Endothelial cell of umbilical vein (primary cell): ENCODE results near the gene ADAMTSL5. TPM values are rescaled to one million over a fixed set of nuclear protein-coding genes. Genes with fewer than 3 reads are reported as not detected.

ENCODE experiments used
- BruUV-seq: library from RNA; stranded (reverse); fragments of 400-500 nt; replicated peaks from 2 replicates; lab custom pipeline; 2021; lab: Mats Ljungman, UMichigan
- CTCF ChIA-PET: fragments of 300-600, 350-600 bp; sonication (Branson Sonifier 250); formaldehyde crosslinking; loops from one replicate; lab custom pipeline; 2021; ENCODE audit warnings: antibody characterized with exemption, inconsistent platforms; lab: Charles Lee
- POLR2A ChIA-PET: fragments of 300-600, 350-600 bp; sonication (Branson Sonifier 250); formaldehyde crosslinking; loops from one replicate; lab custom pipeline; 2021; ENCODE audit warnings: antibody characterized with exemption, inconsistent platforms; lab: Charles Lee
- DNase-seq: peaks from one replicate; pipeline ENCODE4 v3.0.0-alpha.2; 2011; ENCODE audit warnings: low read depth, low spot score
- FAIRE-seq: peaks from 2 replicates; lab custom pipeline; 2011; peaks lifted over from hg19 to GRCh38; lab: Jason Lieb, UNC
- H2AFZ ChIP-seq: 2 replicates; pipeline ENCODE4 v1.6.0; 2012; ENCODE audit warnings: low read depth, low read length, control low read depth, inconsistent platforms
- H3K27ac ChIP-seq: 2 replicates; pipeline ENCODE4 v1.5.1; 2011; ENCODE audit warnings: low read depth, mild to moderate bottlenecking, control low read depth, low read length, moderate library complexity; ENCODE audit not compliant: insufficient read depth
- H3K27me3 ChIP-seq, 2 experiments: 2 replicates each; pipeline versions ENCODE4 v1.6.0 to v1.6.1; 2011; ENCODE audit warnings: low read length in 2 of 2, mixed read lengths in 1 of 2; ENCODE audit not compliant: control insufficient read depth in 2 of 2, insufficient read depth in 2 of 2
- H3K36me3 ChIP-seq, 2 experiments: 2 replicates in 1 of 2; 3 replicates in 1 of 2; pipeline ENCODE4 v1.5.1; 2011; ENCODE audit warnings: low read length in 2 of 2, mild to moderate bottlenecking in 1 of 2, moderate library complexity in 1 of 2; ENCODE audit not compliant: control insufficient read depth in 2 of 2, insufficient read depth in 2 of 2; ENCODE audit errors: extremely low read depth in 1 of 2
- H3K4me1 ChIP-seq: 3 replicates; pipeline ENCODE4 v1.5.1; 2011; ENCODE audit warnings: mild to moderate bottlenecking, low read length; ENCODE audit not compliant: control insufficient read depth, insufficient read depth; ENCODE audit errors: extremely low read depth
- H3K4me2 ChIP-seq: 2 replicates; pipeline ENCODE4 v1.6.1; 2011; ENCODE audit warnings: low read length, control low read depth, mixed read lengths; ENCODE audit not compliant: insufficient read depth
- H3K4me3 ChIP-seq, 3 experiments: fragments of 200-600 bp in 1 of 3; sonication (generic), shearing (Covaris generic) in 1 of 3; replicated peaks in 1 of 3; 2 replicates each; pipeline ENCODE4 v1.5.1; 2011 to 2016; ENCODE audit warnings: control low read depth in 3 of 3, low read length in 3 of 3, mild to moderate bottlenecking in 2 of 3, inconsistent platforms in 1 of 3, low read depth in 1 of 3, moderate library complexity in 1 of 3; ENCODE audit not compliant: insufficient read depth in 1 of 3
- H3K79me2 ChIP-seq: 2 replicates; pipeline ENCODE4 v1.6.0; 2012; ENCODE audit warnings: low read length, inconsistent platforms; ENCODE audit not compliant: control insufficient read depth, insufficient read depth
- H3K9ac ChIP-seq: replicated peaks from 2 replicates; pipeline ENCODE3; 2011; ENCODE audit warnings: low read length, control low read depth; ENCODE audit not compliant: insufficient read depth; ENCODE audit errors: extremely low read depth
- H3K9me1 ChIP-seq: replicated peaks from 3 replicates; pipeline ENCODE4 v1.6.0; 2011; ENCODE audit warnings: mild to moderate bottlenecking, low read length; ENCODE audit not compliant: control insufficient read depth, insufficient read depth; ENCODE audit errors: extremely low read depth
- H3K9me3 ChIP-seq: replicated peaks from 2 replicates; pipeline ENCODE4 v1.5.1; 2012; ENCODE audit warnings: low read length, inconsistent platforms; ENCODE audit not compliant: control insufficient read depth, insufficient read depth
- H4K20me1 ChIP-seq: replicated peaks from 2 replicates; pipeline ENCODE3; 2011; ENCODE audit warnings: mild to moderate bottlenecking, low read length; ENCODE audit not compliant: control insufficient read depth, insufficient read depth; ENCODE audit errors: extremely low read depth
- CTCF ChIP-seq, 2 donors: IDR thresholded peaks; 1 replicate in 1 of 2; 2 replicates in 1 of 2; pipeline ENCODE4 v1.5.1; 2011; ENCODE audit warnings: low read length in 2 of 2, mild to moderate bottlenecking in 2 of 2, moderate library complexity in 2 of 2, control low read depth in 1 of 2, inconsistent platforms in 1 of 2, low read depth in 1 of 2; ENCODE audit not compliant: insufficient read depth in 1 of 2; ENCODE audit errors: extremely low read depth in 1 of 2
- EZH2 ChIP-seq: IDR thresholded peaks from 2 replicates; pipeline ENCODE4 v1.6.1; 2012; ENCODE audit warnings: borderline replicate concordance, low read depth, mild to moderate bottlenecking, moderate library complexity, low read length, inconsistent platforms; ENCODE audit not compliant: severe bottlenecking
- FOS ChIP-seq: IDR thresholded peaks from 2 replicates; pipeline ENCODE4 v1.6.1; 2011; ENCODE audit warnings: mild to moderate bottlenecking, low read length, moderate library complexity, borderline replicate concordance; ENCODE audit not compliant: insufficient read depth
- GATA2 ChIP-seq: IDR thresholded peaks from 2 replicates; pipeline ENCODE4 v1.7.0; 2011; ENCODE audit warnings: low read depth, mild to moderate bottlenecking, moderate library complexity, mixed read lengths, low read length; ENCODE audit not compliant: insufficient read length, insufficient read depth
- JUN ChIP-seq: IDR thresholded peaks from 2 replicates; pipeline ENCODE4 v1.6.1; 2011; ENCODE audit warnings: borderline replicate concordance, low read depth; ENCODE audit not compliant: insufficient read length, insufficient read depth
- MAX ChIP-seq: IDR thresholded peaks from 2 replicates; pipeline ENCODE4 v1.6.1; 2011; ENCODE audit not compliant: insufficient read depth, insufficient read length
- MYC ChIP-seq: IDR thresholded peaks from one replicate; pipeline ENCODE4 v1.6.1; 2011; ENCODE audit warnings: mild to moderate bottlenecking, low read depth, low read length
- POLR2A ChIP-seq: IDR thresholded peaks from 2 replicates; pipeline ENCODE4 v1.6.1; 2012; ENCODE audit warnings: low read depth, mild to moderate bottlenecking, control low read depth, low read length
- POLR2AphosphoS5 ChIP-seq: IDR thresholded peaks from 2 replicates; pipeline ENCODE4 v1.6.1; 2012; ENCODE audit warnings: low read depth, mild to moderate bottlenecking, control low read depth, low read length, moderate library complexity; ENCODE audit not compliant: insufficient read depth
- dilution Hi-C: fragments of 300-500 bp; cut with MboI; formaldehyde crosslinking; loops from one replicate; pipeline ENCODE4 v1.15.0; 2019; ENCODE audit warnings: low sequenced_read_pairs; ENCODE audit not compliant: extremely low pct_ligation_motif_present
- intact Hi-C: fragments of 100-400 bp; cut with micrococcal nuclease; formaldehyde crosslinking; loops from one replicate; pipeline ENCODE4 v1.10.0; 2022
- polyA plus RNA-seq, 4 experiments: library from polyadenylated mRNA; depleted of rRNA in 3 of 4; stranded (reverse) in 3 of 4; unstranded in 1 of 4; fragments of >200 nt; gene quantifications; 2 replicates each; pipeline versions ENCODE4 v1.2.1 to v1.2.3, GENCODE V29; 2011 to 2012; ENCODE audit warnings: missing spikeins in 1 of 4
- total RNA-seq: library from RNA; stranded (reverse); gene quantifications from 2 replicates; pipeline ENCODE4 v1.2.3, GENCODE V29; 2021

ADAMTSL5 gene
- total and polyA plus RNA-seq, 2 donors (not counting 3 experiments of a cell fraction or from before 2014, with no cell fraction given) = 0.07 TPM; not detected in 1

GRCh38 chr19:1474765-1475351 is 38.0 kb downstream of the ADAMTSL5 start:
- ChIA-PET POLR2A (no interaction called here), CTCF (interaction anchor here (1.5 to 2.4 kb wide), 2 partner anchors 9 to 30 kb away, joined by 5 to 12 read pairs; no protein-coding TSS in a partner anchor)
- no peak overlapping the region for H3K4me3 ChIP-seq
- dilution Hi-C loops = no loop called here
- no peak overlapping the region for H3K27ac ChIP-seq
- H3K9me3 ChIP-seq = no peaks in the 10 kb centered on the region
- DNase-seq (no peak), FAIRE-seq (no peak)
- H3K9ac ChIP-seq = no peak overlapping the region
- H3K27me3 ChIP-seq = peaks cover 21 to 36% of the 10 kb centered on the region in 2 experiments
- no peaks in the 10 kb centered on the region for H4K20me1 ChIP-seq
- intact Hi-C loops = no loop called here
- no peak overlapping the region for H2AFZ ChIP-seq
- peaks cover 5% of the 10 kb centered on the region for H3K79me2 ChIP-seq
- H3K36me3 ChIP-seq = peaks cover 0 to 3% of the 10 kb centered on the region in 2 experiments
- no peak for TF ChIP-seq EZH2
- no peak for TF ChIP-seq MAX
- no peak for TF ChIP-seq FOS
- no peak for TF ChIP-seq GATA2
- TF ChIP-seq CTCF (IDR thresholded peaks at IDR 0.05; ENCODE audit: extremely low read depth in 1 of 2, insufficient read depth in 1 of 2, low read depth in 1 of 2, low read length in 2 of 2) = no peak
- TF ChIP-seq POLR2A = no peak
- no peak for TF ChIP-seq JUN
- no peak for TF ChIP-seq POLR2AphosphoS5
- no peak for TF ChIP-seq MYC
- no peaks in the 10 kb centered on the region for H3K9me1 ChIP-seq
- H3K4me2 ChIP-seq = no peak overlapping the region
- H3K4me1 ChIP-seq = peaks cover 7% of the 10 kb centered on the region
- BruUV-seq = no TSS peak
